NOMO-1 treated with dmso at 0.1 percent for 144 hours (cell line): Measurements from ENCODE around the gene MGRN1.
A peak's percentile ranks its signal among the peaks of the same experiment; 100 is the strongest.

Experiments used
- DNase-seq: peaks from one replicate; lab custom pipeline; 2025; ENCODE audit not compliant: unreplicated experiment; lab: John Stamatoyannopoulos, UW

MGRN1 gene

DNA sequence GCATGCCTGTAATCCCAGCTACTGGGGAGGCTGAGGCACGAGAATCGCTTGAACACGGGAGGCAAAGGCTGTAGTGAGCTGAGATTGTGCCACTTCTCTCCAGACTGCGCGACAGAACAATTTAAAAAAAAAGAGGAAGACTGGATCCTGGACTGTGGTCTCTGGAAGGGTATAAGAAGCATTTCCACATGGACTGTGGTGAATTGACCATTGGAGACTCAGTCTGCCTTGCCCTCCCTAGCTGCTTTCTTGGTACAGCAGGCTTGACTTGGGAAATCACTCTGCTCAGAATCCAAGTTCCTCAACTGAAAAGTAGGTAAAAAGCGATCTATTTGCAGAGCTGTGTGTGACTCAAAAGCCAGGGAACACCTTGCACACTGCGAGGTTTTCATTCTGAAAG, 1.0 kb upstream of the MGRN1 start:
- peak; percentile 9 for DNase-seq

DNA sequence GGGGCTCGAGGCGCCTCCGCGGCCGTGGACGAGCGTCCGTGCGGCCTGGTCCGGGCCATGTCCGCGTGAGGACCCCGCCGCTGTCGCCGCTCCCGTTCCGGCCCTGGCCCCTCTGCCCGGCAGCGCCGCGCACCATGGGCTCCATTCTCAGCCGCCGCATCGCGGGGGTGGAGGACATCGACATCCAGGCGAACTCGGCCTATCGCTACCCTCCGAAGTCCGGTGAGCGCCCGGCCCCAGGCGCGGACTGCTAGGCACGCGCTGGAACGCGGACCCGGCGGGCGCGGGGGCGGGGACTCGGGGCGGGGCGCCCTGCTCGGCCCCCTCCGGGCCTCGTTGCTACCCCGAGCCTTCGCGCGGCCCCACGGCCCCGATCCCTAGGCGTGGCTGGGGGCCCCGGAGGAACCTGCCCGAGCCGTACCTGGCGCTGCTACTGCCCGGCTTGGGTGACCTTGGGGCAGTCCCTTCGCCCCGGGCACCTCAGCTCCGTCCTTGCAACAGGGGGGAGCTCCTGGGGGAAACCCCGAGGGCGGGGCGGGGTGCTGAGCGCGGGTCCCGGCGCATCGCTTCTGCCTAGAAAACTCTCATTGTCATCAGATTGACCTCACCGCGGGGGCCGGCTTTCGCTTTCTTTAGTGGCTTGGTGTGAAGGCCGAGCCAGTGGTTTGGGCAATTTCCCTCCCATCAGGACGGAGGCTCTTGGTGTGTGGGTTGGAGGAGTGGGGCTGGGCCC, 367 bp downstream of the MGRN1 start:
- peak; percentile 52 for DNase-seq

DNA sequence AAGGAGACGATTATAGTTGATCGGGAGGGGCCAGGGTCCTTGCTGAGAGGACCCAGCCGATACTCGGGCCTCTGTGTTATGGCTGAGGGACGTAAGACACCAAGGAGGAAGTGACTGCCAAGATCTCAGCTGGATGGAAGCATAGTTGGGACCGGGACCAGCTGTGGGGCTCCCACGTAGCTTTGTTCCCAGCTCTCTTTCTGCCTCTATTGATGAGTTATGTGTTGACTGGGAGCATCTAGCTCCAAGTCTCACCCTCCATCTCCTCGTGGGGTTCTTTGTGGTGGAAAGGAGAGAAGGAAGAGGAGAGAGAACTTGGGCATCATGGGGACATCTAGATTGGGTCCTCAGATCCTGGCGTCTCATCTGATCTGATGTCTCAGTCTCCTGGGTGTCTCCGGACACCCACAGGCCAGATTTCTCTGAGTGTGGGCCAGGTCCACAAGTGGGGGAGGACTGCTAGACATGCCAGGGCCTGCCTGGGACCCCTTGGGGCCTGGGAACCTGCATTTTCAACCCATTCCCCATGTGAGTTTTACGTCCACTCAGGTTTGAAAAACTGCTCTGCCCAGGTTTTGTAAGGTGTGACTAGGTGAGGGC, 1.0 kb downstream of the MGRN1 start:
- DNase-seq: peak; percentile 52

DNA sequence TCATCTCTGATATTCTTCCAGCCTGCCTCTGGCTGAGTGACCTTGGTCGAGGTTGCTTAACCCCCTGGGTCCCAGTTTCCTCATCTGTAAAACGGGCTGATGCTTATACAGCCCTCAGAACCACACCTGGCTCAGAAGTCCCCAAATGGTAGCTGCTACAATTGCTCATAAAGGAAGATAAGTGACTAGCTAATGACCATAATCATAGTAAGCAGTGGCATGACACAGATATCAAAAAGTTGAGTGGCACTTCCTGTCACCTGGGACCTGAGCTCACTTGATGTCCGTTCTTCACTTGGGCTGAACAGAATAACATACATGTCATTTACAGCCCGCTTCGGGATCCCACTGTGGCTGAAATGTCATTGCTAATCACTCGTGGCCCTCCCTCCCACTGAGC, 1.8 kb downstream of the MGRN1 start:
- DNase-seq: no peak

DNA sequence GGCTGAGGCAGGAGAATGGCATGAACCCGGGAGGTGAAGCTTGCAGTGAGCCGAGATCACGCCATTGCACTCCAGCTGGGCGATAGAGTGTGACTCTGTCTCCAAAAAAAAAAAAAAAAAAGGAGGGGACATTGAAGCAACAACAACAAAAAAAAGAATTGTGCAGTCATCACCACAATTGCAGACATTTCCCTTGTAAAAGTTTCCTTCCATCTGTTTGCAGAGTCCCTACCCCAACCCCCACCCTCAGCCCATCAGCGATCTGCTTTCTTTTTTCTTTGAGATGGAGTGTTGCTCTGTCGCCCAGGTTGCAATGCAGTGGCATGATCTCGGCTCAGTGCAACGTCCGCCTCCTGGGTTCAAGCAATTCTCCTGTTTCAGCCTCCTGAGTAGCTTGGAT, 3.7 kb downstream of the MGRN1 start:
- no peak for DNase-seq

DNA sequence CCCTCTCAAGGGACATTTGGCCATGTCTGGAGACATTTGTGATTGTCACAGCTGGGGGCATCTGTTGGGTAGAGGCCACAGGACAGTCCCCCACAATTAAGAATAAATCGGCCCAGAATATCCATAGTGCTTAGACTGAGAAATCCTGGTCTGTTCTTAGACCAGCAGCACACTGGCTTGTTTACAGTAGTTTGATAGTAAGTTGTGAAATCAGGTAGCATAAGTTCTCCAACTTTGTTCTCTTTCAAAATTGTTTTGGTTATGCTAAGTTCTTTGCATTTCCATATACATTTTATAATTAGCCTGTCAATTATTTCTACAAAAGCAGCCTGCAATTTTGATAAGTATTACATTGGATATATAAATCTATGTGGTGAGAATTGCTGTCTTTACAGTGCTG, 6.8 kb downstream of the MGRN1 start:
- DNase-seq: no peak

DNA sequence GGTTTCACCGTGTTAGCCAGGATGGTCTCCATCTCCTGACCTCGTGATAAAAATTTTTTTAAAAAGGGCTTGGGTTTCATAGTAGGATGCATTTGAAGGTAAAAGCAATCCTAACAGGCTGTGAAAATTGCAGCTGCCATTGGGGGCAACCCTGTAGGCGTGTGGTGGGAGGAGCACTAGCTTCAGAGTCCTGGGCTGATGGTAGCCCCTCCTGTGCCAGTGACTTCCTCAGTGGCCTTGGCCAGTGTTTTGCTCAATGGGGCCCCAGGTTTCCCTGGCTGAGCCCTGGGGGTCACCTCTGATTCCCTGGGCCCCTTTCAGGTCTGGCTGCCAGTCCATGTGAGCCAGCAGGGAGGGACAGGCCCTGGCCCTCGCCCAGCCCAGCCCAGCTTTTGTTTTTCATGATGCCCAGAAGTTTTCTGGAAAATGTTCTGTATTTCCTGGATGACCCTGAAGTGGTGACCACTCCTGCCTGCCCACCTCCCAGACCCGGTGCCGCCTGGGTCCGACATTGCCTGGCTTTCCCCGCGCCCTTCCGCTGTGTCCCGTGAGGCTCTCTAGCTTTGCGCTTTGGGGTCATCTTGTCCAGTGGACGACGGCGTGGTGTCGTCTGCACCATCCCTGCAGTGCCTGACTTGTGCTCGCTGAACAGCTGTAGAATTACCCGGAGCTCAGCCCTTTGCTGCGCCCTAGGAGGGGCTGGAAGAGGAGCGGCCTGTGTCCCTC, 9.4 kb downstream of the MGRN1 start:
- DNase-seq: no peak

DNA sequence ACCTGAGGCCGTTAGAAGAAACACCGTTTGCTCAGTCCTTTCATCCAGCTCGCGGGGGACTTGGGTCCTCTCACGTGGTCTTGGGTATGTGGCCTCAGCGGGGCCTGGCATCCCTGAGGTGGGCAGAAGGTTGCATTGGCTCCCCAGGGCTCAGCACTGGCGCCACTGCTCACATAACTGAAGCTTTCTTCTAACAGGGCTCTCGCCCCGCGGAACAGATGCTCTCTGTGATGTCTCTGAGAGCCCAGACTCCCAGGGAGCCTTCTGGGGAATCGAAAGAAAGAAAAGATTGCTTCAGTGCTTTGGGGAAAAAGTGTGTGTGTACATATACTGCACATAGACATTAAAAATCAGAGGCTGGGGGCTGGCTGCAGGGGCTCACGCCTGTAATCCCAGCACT, 10.1 kb downstream of the MGRN1 start:
- DNase-seq: no peak

DNA sequence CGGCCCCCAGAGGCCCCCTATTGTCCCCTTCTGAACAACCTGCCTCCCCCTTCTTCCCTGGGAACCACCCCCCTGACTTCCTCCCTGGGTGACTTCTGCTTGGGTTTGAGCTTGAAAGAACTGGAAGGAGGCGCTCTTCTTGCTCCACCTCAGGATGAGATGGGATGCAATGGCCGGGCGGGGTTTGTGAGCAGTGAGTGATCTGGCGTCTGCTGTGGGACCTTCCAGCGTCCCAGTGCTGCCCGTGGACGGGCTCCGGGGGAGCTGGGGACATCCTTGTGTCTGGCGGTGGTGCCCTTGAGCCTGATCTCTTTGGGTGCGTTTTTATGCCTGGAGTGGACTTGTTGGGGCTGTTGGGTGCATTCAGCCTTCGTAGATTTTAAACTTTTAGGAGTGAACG, 11.6 kb downstream of the MGRN1 start:
- no peak for DNase-seq

DNA sequence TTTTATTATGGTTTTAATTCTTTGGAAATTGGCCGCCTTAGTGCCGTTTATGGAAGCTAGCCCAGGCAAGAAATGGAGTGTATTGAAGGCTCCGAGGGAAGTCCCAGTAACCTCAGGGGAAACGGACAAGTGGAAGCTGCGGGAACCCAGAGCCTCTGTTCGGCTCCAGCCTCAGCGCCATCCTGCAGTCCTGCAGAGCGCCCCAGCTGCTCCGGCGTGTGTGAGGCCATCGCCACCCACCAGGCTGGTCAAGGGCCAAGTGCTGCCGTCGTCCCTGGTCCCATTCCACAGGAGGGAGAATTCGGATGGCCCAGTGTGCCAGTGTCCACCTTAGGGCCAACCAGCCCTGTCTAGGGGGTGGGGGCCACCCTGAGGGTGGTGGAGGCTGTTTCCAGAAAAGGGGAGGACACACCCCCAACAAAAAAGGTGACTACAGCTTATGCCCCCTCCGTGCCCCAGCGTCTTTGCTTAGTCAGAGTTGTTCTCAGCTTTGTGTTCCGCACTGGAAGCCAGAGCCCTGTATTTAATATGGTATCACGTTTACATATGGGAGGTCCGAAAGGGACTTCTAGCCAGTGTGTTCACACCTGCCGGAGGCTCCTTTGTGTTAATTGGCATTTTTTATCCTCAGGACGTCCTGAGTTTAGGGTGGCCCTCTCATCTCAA, 13.0 kb downstream of the MGRN1 start:
- no peak for DNase-seq

DNA sequence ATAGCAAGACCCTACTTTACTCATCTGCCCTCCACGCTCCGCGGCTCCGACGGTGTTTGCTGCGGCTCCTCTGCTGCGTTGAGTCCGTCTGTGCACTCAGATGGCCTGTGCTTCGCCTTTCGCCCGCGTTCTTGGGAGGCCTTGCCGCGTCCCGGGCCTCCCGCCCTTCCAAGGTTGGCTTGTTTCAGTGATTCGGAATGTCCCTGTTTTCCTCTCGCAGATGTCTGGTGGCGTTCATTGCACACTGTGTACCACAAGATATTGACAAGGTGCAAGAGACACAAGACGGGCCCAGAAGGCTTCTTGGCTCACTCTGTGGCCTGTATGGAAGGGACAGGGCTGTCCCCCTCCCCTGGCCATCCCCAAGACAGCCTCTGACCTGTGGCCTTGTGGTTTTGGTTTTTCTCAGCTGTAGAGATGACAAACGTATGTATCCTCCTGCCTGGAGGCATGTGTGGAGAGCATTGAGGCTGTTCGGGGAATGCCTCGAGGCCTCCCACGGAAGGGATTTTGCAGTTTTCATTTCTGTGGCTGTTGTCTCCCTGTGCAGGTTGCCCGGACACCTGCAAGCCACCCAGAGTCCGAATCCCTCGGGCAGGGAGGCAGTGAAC, 15.4 kb downstream of the MGRN1 start:
- no peak for DNase-seq

DNA sequence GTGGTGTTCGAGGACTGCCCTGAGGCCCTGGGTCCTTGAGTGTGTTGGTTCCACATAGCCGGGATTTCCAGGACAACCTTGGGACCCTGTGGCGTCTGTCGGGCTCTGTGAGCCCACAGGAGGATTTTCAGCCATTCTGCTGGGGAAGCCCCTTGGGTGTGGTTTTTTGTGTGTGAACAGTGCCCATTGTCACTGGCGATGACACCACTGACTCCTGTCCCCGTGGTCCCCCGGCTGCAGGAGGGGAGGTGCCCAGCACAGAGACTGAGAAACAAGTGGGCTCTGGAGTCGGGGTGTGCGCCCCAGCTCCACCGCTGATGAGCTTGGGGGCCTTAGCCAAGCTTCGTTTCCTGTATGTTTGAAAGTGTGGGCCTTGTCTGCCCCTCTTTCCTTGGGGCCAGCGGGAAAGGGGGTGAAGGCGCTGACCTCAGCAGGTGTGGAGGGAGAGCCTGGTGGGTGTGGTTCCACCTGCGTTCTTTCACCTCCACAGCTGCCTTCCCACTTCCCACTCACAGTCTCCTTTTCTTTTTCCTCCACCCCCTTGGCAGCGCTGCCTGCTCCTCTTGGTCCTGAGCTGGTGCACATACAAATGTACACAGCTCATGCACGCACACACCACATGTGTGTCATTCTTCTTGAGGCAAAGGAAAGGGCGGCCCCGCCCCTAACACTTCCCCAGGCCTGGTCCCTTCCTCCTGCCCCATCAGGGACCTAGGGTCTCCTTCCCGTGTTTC, 16.1 kb downstream of the MGRN1 start:
- no peak for DNase-seq

DNA sequence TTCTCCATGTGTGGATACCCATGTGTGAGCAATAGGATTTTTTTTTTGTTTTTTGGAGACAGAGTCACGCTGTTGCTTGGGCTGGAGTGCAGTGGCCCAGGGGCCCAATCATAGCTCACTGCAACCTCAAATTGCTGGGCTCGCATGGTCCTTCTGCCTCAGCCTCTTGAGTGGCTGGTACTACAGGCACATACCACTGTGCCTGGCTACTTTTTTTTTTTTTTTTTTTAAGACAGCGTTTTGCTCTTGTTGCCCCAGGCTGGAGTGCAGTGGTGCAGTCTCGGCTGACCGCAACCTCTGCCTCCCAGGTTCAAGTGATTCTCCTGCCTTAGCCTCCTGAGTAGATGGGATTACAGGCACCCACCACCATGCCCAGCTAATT, 16.7 kb downstream of the MGRN1 start:
- no peak for DNase-seq

DNA sequence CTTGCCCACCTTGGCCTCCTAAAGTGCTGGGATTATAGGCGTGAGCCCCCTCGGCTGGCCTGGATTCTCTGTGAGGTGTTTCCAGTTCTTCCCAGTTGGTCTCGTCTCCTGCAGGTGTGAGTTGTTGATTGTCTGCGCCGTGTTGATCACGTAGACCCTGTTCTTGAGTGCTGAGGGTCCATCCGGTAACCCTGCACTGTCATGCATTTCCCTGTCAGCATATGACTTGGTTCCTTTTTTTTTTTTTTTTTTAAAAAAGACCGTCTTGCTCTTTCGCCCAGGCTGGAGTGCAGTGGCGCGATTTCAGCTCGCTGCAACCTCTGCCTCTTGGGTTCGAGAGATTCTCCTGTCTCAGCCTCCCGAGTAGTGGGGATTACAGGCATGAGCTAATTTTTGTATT, 17.3 kb downstream of the MGRN1 start:
- no peak for DNase-seq

DNA sequence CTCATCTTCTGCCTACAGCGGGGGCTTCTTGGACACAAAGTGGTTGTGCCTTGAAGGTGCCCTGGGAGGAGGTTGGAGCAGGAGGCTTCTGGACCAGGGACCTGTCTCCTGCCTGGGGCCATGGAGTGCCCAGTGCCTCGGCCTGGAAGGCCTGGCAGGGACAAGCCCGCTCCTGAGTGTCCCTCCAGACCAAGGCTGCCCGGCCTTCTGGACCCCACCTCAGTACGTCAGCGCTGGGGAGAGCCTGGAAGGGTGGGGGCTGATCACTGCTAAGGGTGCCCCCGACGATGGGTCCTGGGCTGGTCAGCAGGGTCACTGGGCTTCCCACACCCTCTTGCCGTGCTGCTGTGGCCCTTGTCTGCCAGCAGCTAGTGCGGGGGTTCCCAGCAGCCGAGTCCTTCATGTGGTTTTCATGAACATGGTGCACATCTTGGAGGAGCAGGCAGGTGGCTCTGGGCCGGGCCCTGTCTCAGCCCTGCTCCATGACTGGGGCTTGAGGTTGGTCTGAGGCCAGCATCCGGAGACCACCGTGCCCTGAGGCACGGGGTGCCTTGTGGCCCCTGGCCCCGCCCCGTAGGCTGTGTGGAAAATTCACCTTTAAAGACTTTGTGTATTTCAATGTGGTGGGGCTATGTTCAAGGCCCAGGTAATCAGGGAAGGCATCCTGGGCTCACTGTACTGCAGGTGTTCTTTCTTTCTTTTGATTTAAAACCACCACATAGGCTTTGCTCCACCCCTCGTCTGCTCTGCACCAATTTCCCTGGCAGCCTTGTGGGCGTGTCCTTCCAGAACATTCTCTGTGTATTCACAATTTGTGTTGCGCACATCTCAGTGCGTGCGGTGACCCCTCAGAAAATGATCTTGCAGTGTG, 22.4 kb downstream of the MGRN1 start:
- DNase-seq: no peak

DNA sequence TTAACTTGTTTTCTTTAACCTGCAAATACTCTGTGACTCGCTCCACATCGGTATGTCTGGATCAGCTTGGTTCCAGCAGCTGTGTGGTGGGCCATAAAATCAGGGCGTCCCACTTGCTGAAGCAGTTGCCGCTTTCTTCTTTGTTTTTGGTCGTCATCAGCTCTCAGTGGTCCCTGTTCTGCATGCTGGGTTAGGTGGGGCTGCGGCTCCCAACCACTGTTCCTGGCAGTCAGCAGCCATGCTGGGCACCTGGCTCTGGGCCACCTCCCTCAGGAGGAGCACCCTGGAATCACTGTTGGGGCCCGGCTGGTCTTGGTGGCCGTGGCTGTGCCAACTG, 23.0 kb downstream of the MGRN1 start:
- no peak for DNase-seq

DNA sequence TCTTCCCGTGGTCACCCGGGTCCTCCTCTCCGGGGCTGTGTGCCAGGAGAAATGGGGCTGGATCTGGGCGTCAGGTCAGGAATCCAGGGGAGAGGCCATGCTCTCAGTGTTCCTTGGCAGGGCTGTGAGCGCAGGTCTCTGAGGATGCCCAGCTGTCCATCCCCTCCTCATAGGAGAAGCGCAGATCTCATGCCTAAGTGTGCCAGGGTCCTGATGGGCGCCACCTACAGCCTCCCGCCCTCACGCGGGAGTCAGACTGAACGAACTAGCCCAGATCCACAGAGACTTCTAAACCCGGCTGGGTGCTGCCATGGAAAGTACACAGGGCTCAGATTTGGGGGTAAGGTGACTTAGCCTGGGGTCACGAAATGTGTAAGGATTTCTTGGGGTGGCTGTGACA, 24.3 kb downstream of the MGRN1 start:
- DNase-seq: no peak

DNA sequence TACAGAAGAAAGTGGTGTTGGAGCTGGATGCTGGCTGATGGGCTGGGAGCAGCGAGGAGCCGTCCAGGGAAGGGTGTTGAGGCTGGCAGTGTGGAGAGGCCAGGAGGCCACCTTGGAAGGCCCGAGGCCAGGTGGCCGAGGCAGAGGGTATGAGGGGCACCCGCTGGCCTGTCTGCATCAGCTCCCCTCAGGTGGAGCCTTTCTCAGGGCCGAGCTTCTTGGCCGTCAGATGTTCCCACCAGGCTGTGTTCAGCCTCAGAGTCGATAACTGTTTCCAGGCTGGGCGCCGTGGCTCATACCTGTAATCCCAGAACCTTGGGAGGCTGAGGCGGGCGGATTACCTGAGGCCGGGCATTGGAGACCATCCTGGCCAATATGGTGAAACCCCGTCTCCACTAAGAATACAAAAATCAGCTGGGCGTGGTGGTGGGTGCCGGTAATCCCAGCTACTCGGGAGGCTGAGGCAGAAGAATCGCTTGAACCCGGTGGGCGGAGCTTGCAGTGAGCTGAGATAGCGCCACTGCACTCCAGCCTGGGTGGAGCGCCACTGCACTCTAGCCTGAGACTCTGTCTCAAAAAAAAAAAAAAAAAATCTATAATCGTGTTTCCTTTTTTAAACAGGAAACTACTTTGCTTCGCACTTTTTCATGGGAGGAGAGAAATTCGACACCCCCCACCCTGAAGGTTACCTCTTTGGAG, 25.3 kb downstream of the MGRN1 start:
- DNase-seq: no peak

DNA sequence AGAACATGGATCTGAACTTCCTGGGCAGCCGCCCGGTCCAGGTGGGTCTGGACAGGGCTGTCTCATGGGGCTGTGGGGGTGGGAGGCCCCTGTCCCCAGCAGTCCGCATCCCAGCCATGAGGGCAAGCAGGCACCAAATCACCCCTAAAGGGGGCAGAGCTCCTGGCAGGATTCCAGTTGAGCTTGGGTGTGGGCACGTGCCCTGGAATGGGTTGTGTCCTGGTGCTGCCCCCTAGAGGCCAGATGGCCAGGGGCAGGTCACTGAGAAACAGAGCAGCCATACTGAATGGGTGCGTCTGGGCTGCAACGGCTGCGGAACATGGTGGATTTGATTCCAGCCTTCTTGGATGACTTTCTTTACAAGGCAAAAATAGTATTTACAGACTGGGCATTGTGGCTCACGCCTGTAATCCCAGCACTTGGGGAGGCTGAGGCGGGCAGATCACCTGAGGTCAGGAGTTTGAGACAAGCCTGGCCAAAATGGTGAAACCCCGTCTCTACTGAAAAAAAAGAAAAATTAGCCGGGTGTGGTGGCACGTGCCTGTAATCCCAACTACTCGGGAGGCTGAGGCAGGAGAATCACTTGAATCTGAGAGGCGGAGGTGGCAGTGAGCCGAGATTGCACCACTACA, 25.9 kb downstream of the MGRN1 start:
- peak; percentile 20 for DNase-seq
